Measurements from ENCODE around the gene RFX5. TPM values are rescaled to one million over a fixed set of nuclear protein-coding genes. Genes with fewer than 3 reads are reported as not detected.
A peak's percentile ranks its signal among the peaks of the same experiment; 100 is the strongest.

Gene RFX5
- total and polyA plus RNA-seq, 9 of the 15 experiments (the other 6 are each of a cell fraction or from before 2014, with no cell fraction given): 3.8 to 48.2 (median 32.2) TPM

DNA sequence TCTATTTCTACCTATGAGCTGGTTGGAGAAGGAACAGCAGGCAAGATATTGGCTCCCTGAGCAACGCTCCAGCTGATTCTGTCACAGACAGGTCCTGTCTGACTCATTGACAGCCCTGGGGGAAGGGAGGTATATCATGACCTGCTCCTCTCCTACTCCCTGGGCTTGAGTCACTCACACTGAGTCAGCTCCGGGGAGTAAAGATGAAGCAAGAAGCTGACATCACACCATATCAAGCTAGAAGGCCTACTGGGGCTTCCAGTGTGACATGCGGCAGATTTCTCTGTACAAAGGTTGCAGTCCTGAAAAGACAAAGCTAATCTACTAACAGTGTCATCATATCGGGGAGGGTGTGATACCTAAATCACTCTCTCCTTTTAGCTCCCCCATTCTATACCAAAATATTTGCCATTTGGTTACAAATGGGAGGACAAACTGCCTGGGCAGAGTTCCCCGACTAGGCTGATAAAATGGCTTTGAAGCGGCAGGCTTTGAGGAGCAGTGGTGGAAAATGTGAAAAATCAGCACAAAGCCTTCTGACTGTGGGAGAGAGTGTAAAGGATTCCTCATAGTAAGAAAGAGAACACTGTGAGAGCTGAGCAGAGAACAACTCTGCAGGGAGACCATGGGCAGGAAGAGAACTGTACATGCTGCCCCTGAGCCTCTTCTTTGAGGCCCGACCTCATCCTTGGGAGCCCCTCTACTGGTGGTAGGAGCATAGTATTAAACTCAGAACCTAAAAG, 35.3 kb downstream of the RFX5 start (continued):
- TF ChIP-seq, protein P1, sequence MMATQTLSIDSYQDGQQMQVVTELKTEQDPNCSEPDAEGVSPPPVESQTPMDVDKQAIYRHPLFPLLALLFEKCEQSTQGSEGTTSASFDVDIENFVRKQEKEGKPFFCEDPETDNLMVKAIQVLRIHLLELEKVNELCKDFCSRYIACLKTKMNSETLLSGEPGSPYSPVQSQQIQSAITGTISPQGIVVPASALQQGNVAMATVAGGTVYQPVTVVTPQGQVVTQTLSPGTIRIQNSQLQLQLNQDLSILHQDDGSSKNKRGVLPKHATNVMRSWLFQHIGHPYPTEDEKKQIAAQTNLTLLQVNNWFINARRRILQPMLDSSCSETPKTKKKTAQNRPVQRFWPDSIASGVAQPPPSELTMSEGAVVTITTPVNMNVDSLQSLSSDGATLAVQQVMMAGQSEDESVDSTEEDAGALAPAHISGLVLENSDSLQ (IDR thresholded peaks at IDR 0.05): peak; percentile 96
- TF ChIP-seq CBFB (CRISPR knock-in tag; IDR thresholded peaks at IDR 0.05) (no peak), ZNF133 (CRISPR knock-in tag; IDR thresholded peaks at IDR 0.05) (no peak), ARHGAP35 (IDR thresholded peaks at IDR 0.05; ENCODE audit: partially characterized antibody) (no peak), MEF2D (tag; conservative IDR thresholded peaks at IDR 0.05; ENCODE audit: low read depth) (peak; percentile 83), CC2D1A (IDR thresholded peaks at IDR 0.05) (0 out of 2 replicates have a peak, but pooled peaks have one; percentile 8), ZNF347 (CRISPR knock-in tag; IDR thresholded peaks at IDR 0.05; ENCODE audit: low read depth) (no peak), CBFA2T2 (conservative IDR thresholded peaks at IDR 0.05) (peak; percentile 42; the same call in 1 of the 2 replicates), KLF16 (IDR thresholded peaks at IDR 0.05) (peak; percentile 81), ZNF586 (CRISPR knock-in tag; conservative IDR thresholded peaks at IDR 0.05) (no peak)
- TF ChIP-seq, protein P2, sequence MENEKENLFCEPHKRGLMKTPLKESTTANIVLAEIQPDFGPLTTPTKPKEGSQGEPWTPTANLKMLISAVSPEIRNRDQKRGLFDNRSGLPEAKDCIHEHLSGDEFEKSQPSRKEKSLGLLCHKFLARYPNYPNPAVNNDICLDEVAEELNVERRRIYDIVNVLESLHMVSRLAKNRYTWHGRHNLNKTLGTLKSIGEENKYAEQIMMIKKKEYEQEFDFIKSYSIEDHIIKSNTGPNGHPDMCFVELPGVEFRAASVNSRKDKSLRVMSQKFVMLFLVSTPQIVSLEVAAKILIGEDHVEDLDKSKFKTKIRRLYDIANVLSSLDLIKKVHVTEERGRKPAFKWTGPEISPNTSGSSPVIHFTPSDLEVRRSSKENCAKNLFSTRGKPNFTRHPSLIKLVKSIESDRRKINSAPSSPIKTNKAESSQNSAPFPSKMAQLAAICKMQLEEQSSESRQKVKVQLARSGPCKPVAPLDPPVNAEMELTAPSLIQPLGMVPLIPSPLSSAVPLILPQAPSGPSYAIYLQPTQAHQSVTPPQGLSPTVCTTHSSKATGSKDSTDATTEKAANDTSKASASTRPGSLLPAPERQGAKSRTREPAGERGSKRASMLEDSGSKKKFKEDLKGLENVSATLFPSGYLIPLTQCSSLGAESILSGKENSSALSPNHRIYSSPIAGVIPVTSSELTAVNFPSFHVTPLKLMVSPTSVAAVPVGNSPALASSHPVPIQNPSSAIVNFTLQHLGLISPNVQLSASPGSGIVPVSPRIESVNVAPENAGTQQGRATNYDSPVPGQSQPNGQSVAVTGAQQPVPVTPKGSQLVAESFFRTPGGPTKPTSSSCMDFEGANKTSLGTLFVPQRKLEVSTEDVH (IDR thresholded peaks at IDR 0.05; ENCODE audit: low read depth, partially characterized antibody): peak; percentile 70
- TF ChIP-seq, protein P3, sequence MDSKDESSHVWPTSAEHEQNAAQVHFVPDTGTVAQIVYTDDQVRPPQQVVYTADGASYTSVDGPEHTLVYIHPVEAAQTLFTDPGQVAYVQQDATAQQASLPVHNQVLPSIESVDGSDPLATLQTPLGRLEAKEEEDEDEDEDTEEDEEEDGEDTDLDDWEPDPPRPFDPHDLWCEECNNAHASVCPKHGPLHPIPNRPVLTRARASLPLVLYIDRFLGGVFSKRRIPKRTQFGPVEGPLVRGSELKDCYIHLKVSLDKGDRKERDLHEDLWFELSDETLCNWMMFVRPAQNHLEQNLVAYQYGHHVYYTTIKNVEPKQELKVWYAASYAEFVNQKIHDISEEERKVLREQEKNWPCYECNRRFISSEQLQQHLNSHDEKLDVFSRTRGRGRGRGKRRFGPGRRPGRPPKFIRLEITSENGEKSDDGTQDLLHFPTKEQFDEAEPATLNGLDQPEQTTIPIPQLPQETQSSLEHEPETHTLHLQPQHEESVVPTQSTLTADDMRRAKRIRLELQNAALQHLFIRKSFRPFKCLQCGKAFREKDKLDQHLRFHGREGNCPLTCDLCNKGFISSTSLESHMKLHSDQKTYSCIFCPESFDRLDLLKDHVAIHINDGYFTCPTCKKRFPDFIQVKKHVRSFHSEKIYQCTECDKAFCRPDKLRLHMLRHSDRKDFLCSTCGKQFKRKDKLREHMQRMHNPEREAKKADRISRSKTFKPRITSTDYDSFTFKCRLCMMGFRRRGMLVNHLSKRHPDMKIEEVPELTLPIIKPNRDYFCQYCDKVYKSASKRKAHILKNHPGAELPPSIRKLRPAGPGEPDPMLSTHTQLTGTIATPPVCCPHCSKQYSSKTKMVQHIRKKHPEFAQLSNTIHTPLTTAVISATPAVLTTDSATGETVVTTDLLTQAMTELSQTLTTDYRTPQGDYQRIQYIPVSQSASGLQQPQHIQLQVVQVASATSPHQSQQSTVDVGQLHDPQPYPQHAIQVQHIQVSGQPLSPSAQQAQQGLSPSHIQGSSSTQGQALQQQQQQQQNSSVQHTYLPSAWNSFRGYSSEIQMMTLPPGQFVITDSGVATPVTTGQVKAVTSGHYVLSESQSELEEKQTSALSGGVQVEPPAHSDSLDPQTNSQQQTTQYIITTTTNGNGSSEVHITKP (IDR thresholded peaks at IDR 0.05; ENCODE audit: partially characterized antibody): peak; percentile 43

Data from K562 (cell line).